Ureter (tissue), 1 donor: Measurements from ENCODE around the gene DCP1A. TPM values are rescaled to one million over a fixed set of nuclear protein-coding genes. Genes with fewer than 3 reads are reported as not detected.
"Not testable (repeated sequence)": the region's sequence is repeated elsewhere in the genome, so short reads cannot be mapped to it uniquely, and the experiment has no call there.

ENCODE experiments used
- DNase-seq: peaks from one replicate; pipeline ENCODE4 v3.0.0-alpha.2; 2020; ENCODE audit warnings: low spot score
- total RNA-seq: library from RNA; stranded (reverse); gene quantifications from one replicate; pipeline ENCODE4 v1.2.4, GENCODE V29; 2023
- donor health status: DM: yes; HTN: yes; CAD: no.

Gene DCP1A
- total RNA-seq = 31.7 TPM

DNA sequence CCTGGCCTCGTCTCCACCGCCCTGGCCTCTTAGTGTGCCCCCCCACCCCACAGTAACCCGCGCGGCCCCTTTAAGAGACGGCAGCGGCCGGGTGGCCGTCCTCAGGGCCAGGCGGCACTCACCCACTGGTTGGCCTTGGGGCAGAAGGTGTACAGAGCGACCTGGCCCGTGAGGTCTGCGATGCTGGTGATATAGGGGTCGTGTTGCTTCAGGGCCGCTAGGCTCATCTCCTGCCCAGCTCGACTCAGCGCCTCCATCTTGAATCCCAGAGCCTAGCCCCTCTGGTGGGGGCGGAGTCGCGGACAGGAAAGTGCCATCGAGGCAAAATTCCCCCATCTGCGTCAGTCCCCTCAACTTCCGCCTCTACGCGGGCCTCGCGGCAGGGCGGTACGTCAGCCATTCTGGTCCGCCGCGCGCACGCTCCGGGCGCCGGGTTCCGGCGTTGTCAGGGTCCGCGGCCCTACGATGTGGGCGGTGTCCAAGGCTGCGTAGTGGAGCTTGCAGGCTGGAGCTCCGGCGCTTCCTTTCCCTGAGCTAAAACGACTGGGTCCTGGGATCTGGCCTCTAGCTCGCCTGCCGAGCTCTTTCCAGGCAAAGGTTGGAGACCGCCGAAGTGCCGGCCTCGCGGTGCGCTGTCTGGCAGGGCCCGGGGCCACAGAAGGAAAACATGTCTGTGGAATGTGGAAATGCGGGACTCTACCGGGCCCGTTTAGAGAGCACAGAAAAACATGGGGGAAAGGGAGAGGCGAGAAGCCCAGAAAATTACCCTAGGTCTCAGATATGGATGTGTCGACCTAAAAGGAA, at the start of gene DCP1A:
DCP1A (minus strand) TSS at position 283 of the 804 bp plus-strand sequence; CDS start at position 257, 26 bp downstream.
- peak; percentile 97 for DNase-seq

GRCh38 chr3:53384465-53385423, 37.4 kb upstream of the DCP1A start:
- no peak for DNase-seq

DNA sequence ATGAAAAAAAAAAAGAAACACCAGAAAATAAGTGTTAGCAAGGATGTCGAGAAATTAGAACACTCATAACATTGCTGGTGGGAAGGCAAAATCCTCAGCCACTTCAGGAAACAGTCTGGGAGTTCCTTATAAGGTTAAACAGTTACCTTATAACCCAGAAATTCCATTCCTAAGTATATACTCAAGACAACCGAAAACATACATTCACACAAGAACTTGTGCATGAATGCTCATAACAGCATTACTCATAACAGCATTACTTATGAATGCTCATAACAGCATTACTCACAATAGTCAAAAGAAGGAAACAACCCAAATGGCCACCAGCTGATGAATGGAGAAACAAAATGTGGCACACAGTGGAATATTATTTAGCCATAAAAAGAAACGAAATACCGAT, 34.8 kb upstream of the DCP1A start:
- DNase-seq = no peak

GRCh38 chr3:53380306-53380705, 33.0 kb upstream of the DCP1A start:
- DNase-seq = no peak

- no peak for DNase-seq
Observed at GRCh38 chr3:53379898-53380297, 32.6 kb upstream of the DCP1A start.

DNA sequence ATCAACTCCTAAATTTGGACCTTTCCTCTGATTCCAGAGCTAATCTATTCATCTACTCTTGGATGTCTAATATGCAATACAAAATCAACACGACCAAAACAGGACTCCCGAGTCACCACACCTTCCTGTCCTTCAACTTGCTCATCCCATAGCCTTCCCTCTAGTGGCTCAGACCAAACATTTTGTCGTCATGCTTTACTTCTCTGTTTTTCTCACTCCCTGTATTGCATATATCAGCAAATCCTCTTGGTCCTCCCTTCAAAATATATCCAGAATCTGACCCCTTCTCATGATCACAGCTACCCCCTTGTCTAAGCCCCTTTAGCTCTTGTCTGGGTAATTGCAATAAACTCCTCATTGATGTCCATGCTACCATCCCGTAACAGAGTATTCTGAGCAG, 30.5 kb upstream of the DCP1A start:
- DNase-seq = no peak

DNA sequence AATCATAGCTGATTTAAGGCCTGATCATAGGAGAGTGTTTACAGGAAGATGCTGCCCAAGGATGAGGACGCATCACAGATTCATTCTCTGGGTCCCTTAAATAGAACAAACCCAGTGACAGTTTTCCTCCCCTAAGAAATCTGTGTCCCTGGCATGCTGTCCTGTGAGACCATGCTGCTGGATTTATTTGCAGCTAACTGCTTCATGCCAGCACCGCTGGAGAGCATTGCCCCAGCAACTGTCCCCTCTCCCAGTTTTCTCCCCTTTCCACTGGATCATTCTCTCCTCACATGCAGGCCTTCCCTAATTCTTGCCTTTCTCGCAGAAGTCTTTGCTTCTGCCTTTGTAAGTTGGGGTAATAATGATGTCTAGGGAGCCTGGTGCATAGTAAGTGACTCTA, 29.3 kb upstream of the DCP1A start:
- DNase-seq = no peak

GRCh38 chr3:53375019-53375418, 27.7 kb upstream of the DCP1A start:
- DNase-seq = peak; percentile 69

DNA sequence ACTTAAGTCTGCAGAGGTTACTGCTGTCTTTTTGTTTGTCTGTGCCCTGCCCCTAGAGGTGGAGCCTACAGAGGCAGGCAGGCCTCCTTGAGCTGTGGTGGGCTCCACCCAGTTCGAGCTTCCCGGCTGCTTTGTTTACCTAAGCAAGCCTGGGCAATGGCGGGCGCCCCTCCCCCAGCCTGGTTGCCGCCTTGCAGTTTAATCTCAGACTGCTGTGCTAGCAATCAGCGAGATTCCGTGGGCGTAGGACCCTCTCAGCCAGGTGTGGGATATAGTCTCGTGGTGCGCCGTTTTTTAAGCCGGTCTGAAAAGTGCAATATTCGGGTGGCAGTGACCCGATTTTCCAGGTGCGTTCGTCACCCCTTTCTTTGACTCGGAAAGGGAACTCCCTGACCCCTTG, 23.4 kb upstream of the DCP1A start:
- DNase-seq = not testable (repeated sequence)

GRCh38 chr3:53361852-53362251, 14.5 kb upstream of the DCP1A start:
- no peak for DNase-seq

- DNase-seq = no peak
Observed at GRCh38 chr3:53357458-53357857, 10.1 kb upstream of the DCP1A start.

GRCh38 chr3:53354945-53355498, 7.7 kb upstream of the DCP1A start:
- no peak for DNase-seq

- no peak for DNase-seq
Observed at GRCh38 chr3:53353202-53353601, 5.9 kb upstream of the DCP1A start.

DNA sequence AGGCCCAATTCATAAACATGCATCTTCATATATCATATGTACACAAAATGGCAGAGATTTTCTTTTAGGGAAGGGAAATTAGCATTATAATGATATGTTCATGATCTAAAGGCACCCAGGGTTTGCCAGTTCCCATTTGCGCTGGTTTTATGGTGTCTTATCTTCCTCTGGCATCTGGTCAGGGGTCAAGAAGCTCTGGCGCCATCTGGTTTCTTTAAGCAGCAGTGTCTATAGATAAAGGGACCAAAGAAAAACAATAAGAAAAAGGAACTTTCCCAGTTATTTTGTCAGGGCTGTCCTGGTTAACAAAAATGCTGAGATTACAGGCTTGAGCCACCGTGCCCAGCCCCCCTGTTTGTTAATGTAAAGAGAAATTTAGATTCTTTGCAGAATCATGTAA, 3.3 kb upstream of the DCP1A start:
- no peak for DNase-seq

- not testable (repeated sequence) for DNase-seq
Observed at GRCh38 chr3:53348118-53348517, 775 bp upstream of the DCP1A start.

GRCh38 chr3:53346922-53347260, 452 bp downstream of the DCP1A start:
- DNase-seq = no peak

- DNase-seq = no peak
Observed at GRCh38 chr3:53346514-53346913, 829 bp downstream of the DCP1A start.

DNA sequence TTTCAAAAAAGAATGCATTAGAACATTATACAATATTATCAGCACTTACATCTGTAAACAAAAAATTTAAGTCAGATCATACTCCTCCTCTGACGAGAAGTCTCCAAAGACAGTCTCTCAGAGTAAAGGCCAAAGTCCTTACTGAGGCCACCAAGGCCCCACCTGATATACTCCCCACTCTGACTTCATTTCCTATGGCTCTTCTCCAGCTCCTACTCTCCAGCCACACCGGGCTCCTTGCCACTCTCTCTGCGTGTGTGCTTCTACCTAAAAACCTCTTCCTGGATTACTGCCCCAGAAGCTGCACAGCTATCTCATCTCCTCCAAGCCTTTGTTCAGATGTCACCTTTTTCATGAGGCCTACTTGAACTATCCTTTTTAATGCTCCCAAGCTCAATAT, 5.0 kb downstream of the DCP1A start:
- no peak for DNase-seq

GRCh38 chr3:53337167-53337940, 10.0 kb downstream of the DCP1A start:
- DNase-seq = no peak

DNA sequence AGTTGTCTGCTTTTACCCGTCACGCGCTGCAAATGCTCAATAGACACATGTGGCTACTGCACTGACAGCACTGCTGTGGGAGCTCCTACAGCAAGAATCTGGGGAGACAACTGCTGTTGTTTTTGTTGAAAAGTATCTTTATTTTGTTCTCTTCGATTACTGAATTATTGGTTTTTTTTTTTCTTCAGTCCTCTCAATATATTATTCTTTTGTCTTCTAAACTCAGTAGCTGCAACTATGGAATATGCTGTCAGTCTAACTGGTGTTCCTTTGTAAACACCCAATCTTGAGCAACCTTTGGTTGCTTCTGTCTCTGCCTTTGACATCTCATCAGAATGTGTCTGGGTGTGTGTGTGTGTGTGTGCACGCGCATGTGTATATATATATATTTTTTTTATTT, 12.6 kb downstream of the DCP1A start:
- DNase-seq = no peak

- no peak for DNase-seq
Observed at GRCh38 chr3:53331871-53332270, 15.5 kb downstream of the DCP1A start.

- DNase-seq = no peak
Observed at GRCh38 chr3:53329897-53330296, 17.4 kb downstream of the DCP1A start.
